ENCODE measurements around the gene ATG3. TPM values are rescaled to one million over a fixed set of nuclear protein-coding genes. Genes with fewer than 3 reads are reported as not detected.

ATG3 gene
- total and polyA plus RNA-seq, 2 of the 8 experiments (the other 6 are each of a cell fraction or from before 2014, with no cell fraction given), result 27.3 to 55.3 TPM

GRCh38 chr3:112564940-112565305 lies 3.2 kb upstream of the ATG3 start:
- Histone ChIP-seq H3K79me2 (ENCODE audit: control insufficient read depth in 1 of 2, insufficient read depth in 2 of 2, low read length in 2 of 2) (peaks cover 0 to 21% of the 10 kb centered on the region in 2 experiments; a peak in 3 of 4 replicates), H2AFZ (ENCODE audit: low read length) (no peak overlapping the region), H3K4me2 (ENCODE audit: insufficient read depth in 1 of 2, low read depth in 2 of 2, low read length in 2 of 2) (peak overlapping the region; percentile 8 to 64; a peak in 2 of 4 replicates), H3K23ac (ENCODE audit: insufficient read length) (no peak overlapping the region), H2BK20ac (ENCODE audit: low read length) (no peak overlapping the region), H3K56ac (replicated peaks; ENCODE audit: insufficient read length, low read depth, low read length) (no peak overlapping the region), H4K91ac (replicated peaks; ENCODE audit: insufficient read length, low read length) (no peak overlapping the region), H3K23me2 (ENCODE audit: low read depth, low read length) (peaks cover 11% of the 10 kb centered on the region), H2BK120ac (replicated peaks; ENCODE audit: low read depth, low read length) (no peak overlapping the region), H4K5ac (ENCODE audit: insufficient read length, low read depth, low read length) (no peak overlapping the region), H3K4me3 (ENCODE audit: extremely low read depth in 1 of 4, insufficient read depth in 2 of 4, low read depth in 3 of 4, low read length in 4 of 4) (no peak overlapping the region), H2BK5ac (ENCODE audit: low read depth, low read length) (no peak overlapping the region), H3K4ac (replicated peaks; ENCODE audit: insufficient read length, low read depth, low read length) (no peak overlapping the region), H3K14ac (ENCODE audit: insufficient read length) (no peak overlapping the region), H3K9ac (replicated peaks in 1 of 4; ENCODE audit: extremely low read depth in 1 of 4, low read depth in 3 of 4, low read length in 3 of 4) (no peak overlapping the region), H3K27me3 (replicated peaks in 1 of 4; ENCODE audit: control insufficient read depth in 3 of 4, extremely low read depth in 1 of 4, insufficient read depth in 3 of 4, low read length in 3 of 4) (no peaks in the 10 kb centered on the region), H3K4me1 (replicated peaks in 1 of 4; ENCODE audit: control insufficient read depth in 3 of 4, insufficient read depth in 4 of 4, low read length in 3 of 4) (no peaks in the 10 kb centered on the region; a peak in 1 of 7 replicates), H3K27ac (ENCODE audit: low read depth, low read length) (no peak overlapping the region), H2BK15ac (ENCODE audit: low read length) (no peak overlapping the region), H2BK12ac (ENCODE audit: low read depth, low read length) (no peak overlapping the region), H3K36me3 (ENCODE audit: control insufficient read depth in 2 of 4, insufficient read depth in 4 of 4, low read length in 3 of 4) (peaks cover 0 to 17% (median 8%) of the 10 kb centered on the region in 4 experiments; a peak in 5 of 8 replicates), H4K20me1 (replicated peaks in 1 of 2; ENCODE audit: control insufficient read depth in 1 of 2, insufficient read depth in 2 of 2, low read length in 2 of 2) (no peaks in the 10 kb centered on the region), H3K9me3 (ENCODE audit: insufficient read depth in 2 of 2, low read depth in 1 of 2, low read length in 1 of 2) (no peaks in the 10 kb centered on the region), H2AK5ac (ENCODE audit: low read depth, low read length) (no peak overlapping the region), H3K18ac (ENCODE audit: extremely low read depth, low read length) (no peak overlapping the region), H4K8ac (ENCODE audit: extremely low read depth, insufficient read depth, low read length) (no peak overlapping the region), H3K79me1 (ENCODE audit: low read depth, low read length) (no peaks in the 10 kb centered on the region; the same call in 1 of the 2 replicates)
- DNase-seq (ENCODE audit: low read depth in 1 of 2, low spot score in 2 of 2) (no peak), FAIRE-seq (no peak)
- ChIA-PET POLR2A (ENCODE audit: partially characterized antibody) (no interaction called here), CTCF (ENCODE audit: partially characterized antibody) (interaction anchor here (1.3 to 1.4 kb wide), 2 partner anchors 17 to 38 kb away, joined by 4 to 6 read pairs; no protein-coding TSS in a partner anchor)
- TF ChIP-seq ZNF274 (IDR thresholded peaks at IDR 0.05; ENCODE audit: borderline replicate concordance, extremely low read depth, low read length), result no peak
- no peak for TF ChIP-seq SP2 (IDR thresholded peaks at IDR 0.05; ENCODE audit: low read length)
- TF ChIP-seq JUN (IDR thresholded peaks at IDR 0.05; ENCODE audit: low read depth, low read length), result no peak
- no peak for TF ChIP-seq BACH1 (IDR thresholded peaks at IDR 0.05; ENCODE audit: low read length)
- TF ChIP-seq SRF (IDR thresholded peaks at IDR 0.05; ENCODE audit: low read depth, low read length), result no peak
